Calu3 (cell line): ENCODE data around the gene PAQR5. TPM values are rescaled to one million over a fixed set of nuclear protein-coding genes. Genes with fewer than 3 reads are reported as not detected.

Source experiments
- BruUV-seq: library from RNA; stranded (reverse); fragments of 400-500 nt; replicated peaks from 2 replicates; lab custom pipeline; 2021; lab: Mats Ljungman, UMichigan
- CTCF ChIA-PET: fragments of 300-600 bp; sonication (Branson Sonifier 250); formaldehyde crosslinking; loops from one replicate; lab custom pipeline; 2022; ENCODE audit warnings: antibody characterized with exemption; lab: Charles Lee
- DNase-seq: peaks from one replicate; pipeline ENCODE4 v3.0.0; 2022
- H3K27ac Mint-ChIP-seq: one replicate; pipeline ENCODE4 v1.8.0; 2022; ENCODE audit warnings: mixed read lengths; ENCODE audit not compliant: unreplicated experiment
- H3K27me3 Mint-ChIP-seq: one replicate; pipeline ENCODE4 v1.8.0; 2022; ENCODE audit warnings: mixed read lengths; ENCODE audit not compliant: unreplicated experiment
- H3K36me3 Mint-ChIP-seq: one replicate; pipeline ENCODE4 v1.8.0; 2022; ENCODE audit warnings: mild to moderate bottlenecking, moderate library complexity, mixed read lengths; ENCODE audit not compliant: insufficient read depth, unreplicated experiment
- H3K4me1 Mint-ChIP-seq: one replicate; pipeline ENCODE4 v1.8.0; 2022; ENCODE audit warnings: mild to moderate bottlenecking, low read depth, mixed read lengths; ENCODE audit not compliant: unreplicated experiment
- H3K4me3 Mint-ChIP-seq: one replicate; pipeline ENCODE4 v1.8.0; 2022; ENCODE audit warnings: mild to moderate bottlenecking, low read depth, moderate library complexity, mixed read lengths; ENCODE audit not compliant: unreplicated experiment
- H3K9me3 Mint-ChIP-seq: one replicate; pipeline ENCODE4 v1.8.0; 2022; ENCODE audit warnings: low read depth, mixed read lengths; ENCODE audit not compliant: unreplicated experiment
- intact Hi-C: fragments of 100-400 bp; cut with micrococcal nuclease; formaldehyde crosslinking; loops from one replicate; pipeline ENCODE4 v1.10.0; 2022; ENCODE audit not compliant: unreplicated experiment
- total RNA-seq: library from RNA; stranded (reverse); gene quantifications from 2 replicates; pipeline ENCODE4 v1.2.3, GENCODE V29; 2022
- TF ChIP-seq, protein P1 (sequence below): fragments of 200-600 bp; IDR thresholded peaks from one replicate; pipeline ENCODE4 v1.8.0; 2022; ENCODE audit warnings: antibody characterized with exemption; ENCODE audit not compliant: unreplicated experiment

The PAQR5 gene
- total RNA-seq, 1 experiment from 2014 or later, result 1.8 TPM

DNA sequence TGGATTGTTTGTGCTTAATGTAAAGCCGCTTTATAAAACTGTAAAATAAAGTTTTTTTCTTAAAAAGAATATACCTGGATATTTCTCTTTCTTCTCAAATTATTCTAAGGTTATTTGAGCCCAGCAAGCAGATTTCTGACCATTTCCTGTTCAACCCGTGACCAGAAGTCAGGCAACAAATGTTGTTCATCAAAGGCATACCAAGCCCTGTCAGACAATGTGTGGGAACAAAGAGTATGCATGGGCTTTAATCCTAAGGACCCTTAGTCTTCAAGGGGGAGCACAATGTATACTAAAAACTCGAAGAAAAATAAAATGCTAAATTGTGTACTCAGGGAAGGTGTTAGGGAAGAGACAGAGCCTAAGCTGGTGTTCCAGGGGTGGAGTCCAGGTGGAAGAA is 26.6 kb upstream of the PAQR5 start:
- DNase-seq, result no peak
- Mint-ChIP-seq H3K9me3 (no peaks in the 10 kb centered on the region), H3K27me3 (peaks cover 18% of the 10 kb centered on the region), H3K4me1 (no peaks in the 10 kb centered on the region), H3K27ac (no peak overlapping the region), H3K4me3 (no peak overlapping the region), H3K36me3 (no peaks in the 10 kb centered on the region)
- CTCF ChIA-PET, result no interaction called here
- TF ChIP-seq, protein P1, sequence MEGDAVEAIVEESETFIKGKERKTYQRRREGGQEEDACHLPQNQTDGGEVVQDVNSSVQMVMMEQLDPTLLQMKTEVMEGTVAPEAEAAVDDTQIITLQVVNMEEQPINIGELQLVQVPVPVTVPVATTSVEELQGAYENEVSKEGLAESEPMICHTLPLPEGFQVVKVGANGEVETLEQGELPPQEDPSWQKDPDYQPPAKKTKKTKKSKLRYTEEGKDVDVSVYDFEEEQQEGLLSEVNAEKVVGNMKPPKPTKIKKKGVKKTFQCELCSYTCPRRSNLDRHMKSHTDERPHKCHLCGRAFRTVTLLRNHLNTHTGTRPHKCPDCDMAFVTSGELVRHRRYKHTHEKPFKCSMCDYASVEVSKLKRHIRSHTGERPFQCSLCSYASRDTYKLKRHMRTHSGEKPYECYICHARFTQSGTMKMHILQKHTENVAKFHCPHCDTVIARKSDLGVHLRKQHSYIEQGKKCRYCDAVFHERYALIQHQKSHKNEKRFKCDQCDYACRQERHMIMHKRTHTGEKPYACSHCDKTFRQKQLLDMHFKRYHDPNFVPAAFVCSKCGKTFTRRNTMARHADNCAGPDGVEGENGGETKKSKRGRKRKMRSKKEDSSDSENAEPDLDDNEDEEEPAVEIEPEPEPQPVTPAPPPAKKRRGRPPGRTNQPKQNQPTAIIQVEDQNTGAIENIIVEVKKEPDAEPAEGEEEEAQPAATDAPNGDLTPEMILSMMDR, result no peak
- BruUV-seq, result no TSS peak
- intact Hi-C loops, result no loop called here

DNA sequence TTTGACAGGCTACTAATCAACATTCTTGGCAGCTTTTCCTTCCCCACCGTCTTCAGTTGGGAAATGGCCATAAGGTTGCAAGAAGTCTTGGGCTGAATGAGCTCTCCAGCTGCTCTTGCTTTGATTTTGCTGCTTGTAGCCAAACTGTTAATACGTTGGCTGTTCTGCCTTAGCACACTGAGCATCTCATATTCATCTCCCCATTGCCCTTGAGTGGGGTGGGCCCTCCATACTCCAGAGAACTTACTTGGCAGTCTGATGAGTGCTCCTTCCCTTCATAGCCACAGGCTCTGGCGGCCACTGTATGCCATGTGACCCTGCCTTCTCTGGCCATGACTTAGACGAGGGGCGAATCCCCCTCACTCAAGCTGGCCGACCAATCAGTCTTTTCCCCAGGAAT is 25.8 kb upstream of the PAQR5 start:
- Mint-ChIP-seq H3K4me3 (no peak overlapping the region), H3K9me3 (no peaks in the 10 kb centered on the region), H3K4me1 (no peaks in the 10 kb centered on the region), H3K36me3 (no peaks in the 10 kb centered on the region), H3K27ac (no peak overlapping the region), H3K27me3 (peaks cover 22% of the 10 kb centered on the region)
- intact Hi-C loops, result no loop called here
- no TSS peak for BruUV-seq
- TF ChIP-seq, protein P1, result no peak
- DNase-seq, result no peak
- CTCF ChIA-PET, result no interaction called here

DNA sequence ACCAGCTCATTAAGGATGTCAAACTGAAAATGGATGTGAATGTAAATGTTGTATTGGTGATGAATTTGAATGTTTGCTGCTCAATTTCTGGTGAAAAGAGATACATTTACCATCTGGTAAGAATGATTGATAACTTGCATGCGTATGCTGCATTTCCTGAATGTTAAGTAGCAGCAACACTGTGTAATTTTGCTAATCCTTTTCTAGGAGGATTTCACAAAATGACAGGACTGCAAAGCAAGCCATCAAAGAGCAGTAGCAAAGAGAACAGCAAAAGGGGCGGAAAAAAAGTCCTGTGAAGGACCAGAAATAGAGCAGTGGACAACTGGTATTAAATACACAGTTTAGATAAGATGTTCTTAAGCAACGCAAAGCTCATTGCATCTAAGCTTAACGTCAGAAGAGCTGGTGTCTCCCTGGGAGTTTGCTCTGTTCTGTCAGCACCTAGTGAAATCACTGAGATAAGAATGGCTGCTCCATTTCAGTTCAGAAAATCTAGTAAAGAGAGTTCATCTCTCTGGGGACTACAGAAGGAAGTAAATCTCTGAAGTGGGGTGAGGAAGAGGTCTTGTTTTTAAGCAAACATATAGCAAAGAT is 23.5 kb upstream of the PAQR5 start:
- no peak overlapping the region for H3K4me3 Mint-ChIP-seq
- no TSS peak for BruUV-seq
- peaks cover 34% of the 10 kb centered on the region for H3K27me3 Mint-ChIP-seq
- H3K36me3 Mint-ChIP-seq, result no peaks in the 10 kb centered on the region
- no peaks in the 10 kb centered on the region for H3K9me3 Mint-ChIP-seq
- no peak for DNase-seq
- no peaks in the 10 kb centered on the region for H3K4me1 Mint-ChIP-seq
- CTCF ChIA-PET, result interaction anchor here (1.4 kb wide), 1 partner anchor 119 kb away, joined by 4 read pairs; no protein-coding TSS in a partner anchor
- H3K27ac Mint-ChIP-seq, result no peak overlapping the region
- TF ChIP-seq, protein P1, result no peak
- intact Hi-C loops, result no loop called here

DNA sequence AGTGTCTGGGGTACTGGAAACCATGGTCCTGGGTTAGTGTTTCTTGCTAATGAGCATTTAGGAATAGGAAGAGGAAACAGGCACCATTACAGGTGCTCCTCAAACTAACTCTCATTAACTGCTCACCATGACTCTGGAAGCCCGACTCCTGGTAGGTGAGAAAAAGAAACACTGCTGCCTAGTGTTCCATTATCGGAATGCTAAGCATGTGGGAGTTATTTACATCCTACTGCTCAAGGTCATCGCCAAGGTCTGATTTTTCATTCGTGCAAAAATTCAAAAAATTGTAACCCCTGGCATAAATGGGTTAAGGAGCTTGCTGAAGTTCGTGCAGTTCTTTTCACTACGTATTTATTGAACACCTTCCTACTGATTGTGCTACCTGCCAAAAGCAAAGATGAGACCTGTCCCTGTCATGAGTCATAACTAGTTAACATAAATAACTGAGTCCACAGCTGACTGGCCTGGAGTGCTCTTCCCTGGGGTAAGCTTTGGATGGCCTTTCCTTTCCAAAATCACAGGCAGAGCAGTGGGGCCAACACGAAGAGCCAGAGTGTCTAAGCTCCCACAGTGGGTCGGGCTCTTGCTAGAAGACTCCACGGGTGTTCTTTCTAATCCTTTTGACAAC is 22.7 kb upstream of the PAQR5 start:
- peaks cover 37% of the 10 kb centered on the region for H3K27me3 Mint-ChIP-seq
- no TSS peak for BruUV-seq
- H3K4me1 Mint-ChIP-seq, result no peaks in the 10 kb centered on the region
- no peaks in the 10 kb centered on the region for H3K36me3 Mint-ChIP-seq
- H3K27ac Mint-ChIP-seq, result no peak overlapping the region
- intact Hi-C loops, result no loop called here
- TF ChIP-seq, protein P1, result no peak
- no peak for DNase-seq
- H3K4me3 Mint-ChIP-seq, result no peak overlapping the region
- CTCF ChIA-PET, result interaction anchor here (0.6 to 1.4 kb wide), 2 partner anchors 33 to 119 kb away, joined by 4 read pairs; no protein-coding TSS in a partner anchor
- no peaks in the 10 kb centered on the region for H3K9me3 Mint-ChIP-seq
